ENCODE results near the gene ZNF30.
"Not testable (repeated sequence)": the region's sequence is repeated elsewhere in the genome, so short reads cannot be mapped to it uniquely, and the experiment has no call there.

The ZNF30 gene

GRCh38 chr19:34983786-34984185, 57.1 kb downstream of the ZNF30 start:
- no peak for TF ChIP-seq CTCF (conservative IDR thresholded peaks at IDR 0.05)
- no peak overlapping the region for H3K27ac ChIP-seq

- H3K27ac ChIP-seq, result no peak overlapping the region
- no peak for TF ChIP-seq CTCF (conservative IDR thresholded peaks at IDR 0.05)
Observed at GRCh38 chr19:34984287-34984686, 57.6 kb downstream of the ZNF30 start.

GRCh38 chr19:34985249-34986022, 58.7 kb downstream of the ZNF30 start:
- TF ChIP-seq CTCF (conservative IDR thresholded peaks at IDR 0.05), result no peak
- peak overlapping the region; percentile 62 for H3K27ac ChIP-seq

- H3K27ac ChIP-seq, result no peak overlapping the region
- no peak for TF ChIP-seq CTCF (conservative IDR thresholded peaks at IDR 0.05)
Observed at GRCh38 chr19:34988119-34988518, 61.4 kb downstream of the ZNF30 start.

- no peak overlapping the region for H3K27ac ChIP-seq
- no peak for TF ChIP-seq CTCF (conservative IDR thresholded peaks at IDR 0.05)
Observed at GRCh38 chr19:34989298-34989697, 62.6 kb downstream of the ZNF30 start.

GRCh38 chr19:34990578-34991192, 64.0 kb downstream of the ZNF30 start:
- no peak for TF ChIP-seq CTCF (conservative IDR thresholded peaks at IDR 0.05)

GRCh38 chr19:34991542-34992333, 65.0 kb downstream of the ZNF30 start:
- no peak for TF ChIP-seq CTCF (conservative IDR thresholded peaks at IDR 0.05)
- H3K27ac ChIP-seq, result no peak overlapping the region

More at GRCh38 chr19:34990578-34991192, 64.0 kb downstream of the ZNF30 start:
- H3K27ac ChIP-seq, result no peak overlapping the region

- not testable (repeated sequence) for H3K27ac ChIP-seq
Observed at GRCh38 chr19:34992582-34992981, 65.9 kb downstream of the ZNF30 start.
